ENCODE results near the gene HLA-C.

DNA sequence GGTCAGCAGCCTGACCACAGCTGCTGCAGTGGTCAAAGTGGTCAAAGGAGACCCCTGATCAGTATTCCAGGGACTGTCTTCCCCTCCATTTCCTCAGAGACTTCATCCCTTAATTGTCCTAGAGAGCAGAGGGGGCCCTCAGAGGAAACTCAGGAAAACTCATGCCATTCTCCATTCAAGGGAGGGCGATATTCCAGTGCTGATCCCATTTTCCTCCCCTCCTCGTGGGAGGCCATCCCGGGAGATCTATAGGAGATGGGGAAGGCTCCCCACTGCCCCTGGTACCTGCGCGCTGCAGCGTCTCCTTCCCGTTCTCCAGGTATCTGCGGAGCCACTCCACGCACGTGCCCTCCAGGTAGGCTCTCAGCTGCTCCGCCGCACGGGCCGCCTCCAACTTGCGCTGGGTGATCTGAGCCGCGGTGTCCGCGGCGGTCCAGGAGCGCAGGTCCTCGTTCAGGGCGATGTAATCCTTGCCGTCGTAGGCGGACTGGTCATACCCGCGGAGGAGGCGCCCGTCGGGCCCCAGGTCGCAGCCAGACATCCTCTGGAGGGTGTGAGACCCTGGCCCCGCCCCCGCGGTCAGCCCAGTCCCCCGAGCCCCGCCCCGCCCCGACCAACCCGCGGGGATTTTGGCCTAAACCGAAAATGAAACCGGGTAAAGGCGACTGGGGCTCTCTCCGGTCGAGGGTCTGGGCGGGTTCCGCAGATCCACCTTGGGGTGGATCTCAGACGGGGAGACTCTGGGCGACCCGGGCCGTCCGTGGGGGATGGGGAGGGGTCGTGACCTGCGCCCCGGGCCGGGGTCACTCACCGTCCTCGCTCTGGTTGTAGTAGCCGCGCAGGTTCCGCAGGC, 878 bp downstream of the HLA-C start:
- TF ChIP-seq, protein P1, sequence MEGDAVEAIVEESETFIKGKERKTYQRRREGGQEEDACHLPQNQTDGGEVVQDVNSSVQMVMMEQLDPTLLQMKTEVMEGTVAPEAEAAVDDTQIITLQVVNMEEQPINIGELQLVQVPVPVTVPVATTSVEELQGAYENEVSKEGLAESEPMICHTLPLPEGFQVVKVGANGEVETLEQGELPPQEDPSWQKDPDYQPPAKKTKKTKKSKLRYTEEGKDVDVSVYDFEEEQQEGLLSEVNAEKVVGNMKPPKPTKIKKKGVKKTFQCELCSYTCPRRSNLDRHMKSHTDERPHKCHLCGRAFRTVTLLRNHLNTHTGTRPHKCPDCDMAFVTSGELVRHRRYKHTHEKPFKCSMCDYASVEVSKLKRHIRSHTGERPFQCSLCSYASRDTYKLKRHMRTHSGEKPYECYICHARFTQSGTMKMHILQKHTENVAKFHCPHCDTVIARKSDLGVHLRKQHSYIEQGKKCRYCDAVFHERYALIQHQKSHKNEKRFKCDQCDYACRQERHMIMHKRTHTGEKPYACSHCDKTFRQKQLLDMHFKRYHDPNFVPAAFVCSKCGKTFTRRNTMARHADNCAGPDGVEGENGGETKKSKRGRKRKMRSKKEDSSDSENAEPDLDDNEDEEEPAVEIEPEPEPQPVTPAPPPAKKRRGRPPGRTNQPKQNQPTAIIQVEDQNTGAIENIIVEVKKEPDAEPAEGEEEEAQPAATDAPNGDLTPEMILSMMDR (IDR thresholded peaks at IDR 0.05; ENCODE audit: insufficient read depth, low read depth, low read length): no peak
- no peak for TF ChIP-seq EZH2 (IDR thresholded peaks at IDR 0.05; ENCODE audit: insufficient read depth, low read length)
